Cardiac muscle cell (in vitro differentiated cells and primary cell): ENCODE measurements around the gene PTPRD. TPM values are rescaled to one million over a fixed set of nuclear protein-coding genes. Genes with fewer than 3 reads are reported as not detected.

Experiments
- DNase-seq, 2 donors: peaks; one replicate each; pipeline versions ENCODE4 v3.0.0 to v3.0.0-alpha.2; 2010 to 2017; ENCODE audit warnings: low read depth in 1 of 2, low spot score in 1 of 2
- H3K27ac ChIP-seq: fragments of 200-600 bp; sonication (generic); 2 replicates; pipeline ENCODE4 v1.5.1; 2016
- H3K27me3 ChIP-seq: fragments of 200-600 bp; sonication (generic); 2 replicates; pipeline ENCODE4 v1.6.0; 2016; ENCODE audit warnings: control low read depth
- H3K36me3 ChIP-seq: fragments of 200-600 bp; sonication (generic); 2 replicates; pipeline ENCODE4 v1.5.1; 2016; ENCODE audit warnings: control low read depth
- H3K4me1 ChIP-seq: fragments of 200-600 bp; sonication (generic); 2 replicates; pipeline ENCODE4 v1.8.1; 2017; ENCODE audit warnings: low read depth, mild to moderate bottlenecking, mixed run types
- H3K4me3 ChIP-seq: fragments of 200-600 bp; sonication (generic); 2 replicates; pipeline ENCODE4 v1.5.1; 2016; ENCODE audit warnings: mild to moderate bottlenecking
- H3K9me3 ChIP-seq: fragments of 200-600 bp; sonication (generic); 2 replicates; pipeline ENCODE4 v1.5.1; 2017; ENCODE audit warnings: low read depth, mild to moderate bottlenecking, control low read depth
- CTCF ChIP-seq: IDR thresholded peaks from 2 replicates; pipeline ENCODE4 v1.5.1; 2012; ENCODE audit warnings: low read depth, mild to moderate bottlenecking, low read length
- polyA plus RNA-seq: library from polyadenylated mRNA; unstranded; fragments of >200 nt; fragmentation: Nextera tagmentation; extraction: Ambion mirVana; gene quantifications from 2 replicates; pipeline ENCODE4 v1.2.1, GENCODE V29; 2016
- total RNA-seq: library from RNA; depleted of rRNA; stranded (reverse); fragments of >200 nt; gene quantifications from 2 replicates; pipeline ENCODE4 v1.2.3, GENCODE V29; 2016

The PTPRD gene
- total and polyA plus RNA-seq, 2 experiments from 2014 or later, result 37.0 to 287 TPM

- peak in 1 of 2 donors; percentile 76 for DNase-seq
- TF ChIP-seq CTCF, result no peak
- no peaks in the 10 kb centered on the region for H3K36me3 ChIP-seq
- H3K4me1 ChIP-seq, result no peaks in the 10 kb centered on the region
- no peak overlapping the region for H3K4me3 ChIP-seq
- no peak overlapping the region for H3K27ac ChIP-seq
- no peaks in the 10 kb centered on the region for H3K9me3 ChIP-seq
- no peaks in the 10 kb centered on the region for H3K27me3 ChIP-seq
Observed at GRCh38 chr9:8718121-8718725, 1894.6 kb downstream of the PTPRD start.

- Histone ChIP-seq H3K4me3 (no peak overlapping the region), H3K36me3 (no peaks in the 10 kb centered on the region), H3K9me3 (no peaks in the 10 kb centered on the region), H3K4me1 (no peaks in the 10 kb centered on the region), H3K27ac (no peak overlapping the region), H3K27me3 (no peaks in the 10 kb centered on the region)
- DNase-seq, result no peak
- no peak for TF ChIP-seq CTCF
Observed at GRCh38 chr9:8717146-8717545, 1895.7 kb downstream of the PTPRD start.

- no peak for DNase-seq
- no peak overlapping the region for H3K27ac ChIP-seq
- H3K4me3 ChIP-seq, result no peak overlapping the region
- H3K27me3 ChIP-seq, result no peaks in the 10 kb centered on the region
- no peaks in the 10 kb centered on the region for H3K36me3 ChIP-seq
- H3K4me1 ChIP-seq, result no peaks in the 10 kb centered on the region
- no peak for TF ChIP-seq CTCF
- no peaks in the 10 kb centered on the region for H3K9me3 ChIP-seq
Observed at GRCh38 chr9:8715788-8716187, 1897.0 kb downstream of the PTPRD start.

- Histone ChIP-seq H3K27ac (no peak overlapping the region), H3K4me1 (no peaks in the 10 kb centered on the region), H3K4me3 (no peak overlapping the region), H3K9me3 (no peaks in the 10 kb centered on the region), H3K27me3 (no peaks in the 10 kb centered on the region), H3K36me3 (no peaks in the 10 kb centered on the region)
- TF ChIP-seq CTCF, result no peak
- no peak for DNase-seq
Observed at GRCh38 chr9:8713811-8714165, 1899.0 kb downstream of the PTPRD start.

GRCh38 chr9:8713149-8713810, 1899.5 kb downstream of the PTPRD start:
- Histone ChIP-seq H3K27me3 (no peaks in the 10 kb centered on the region), H3K4me3 (no peak overlapping the region), H3K9me3 (no peaks in the 10 kb centered on the region), H3K36me3 (no peaks in the 10 kb centered on the region), H3K4me1 (no peaks in the 10 kb centered on the region), H3K27ac (no peak overlapping the region)
- no peak for TF ChIP-seq CTCF
- DNase-seq, result no peak
